ENCODE results near the gene TLK2.
A peak's percentile ranks its signal among the peaks of the same experiment; 100 is the strongest.
"Not testable (repeated sequence)": the region's sequence is repeated elsewhere in the genome, so short reads cannot be mapped to it uniquely, and the experiment has no call there.

The TLK2 gene

GRCh38 chr17:62536557-62536956 lies 57.9 kb downstream of the TLK2 start:
- not testable (repeated sequence) for DNase-seq; H3K27me3 ChIP-seq (ENCODE audit: insufficient read depth, low read depth, severe bottlenecking); H3K4me3 ChIP-seq (ENCODE audit: low read depth, low read length); H3K27ac ChIP-seq; H3K36me3 ChIP-seq; H3K9me3 ChIP-seq (ENCODE audit: severe bottlenecking)

- not testable (repeated sequence) for H3K27ac ChIP-seq; H3K36me3 ChIP-seq; H3K27me3 ChIP-seq (ENCODE audit: insufficient read depth, low read depth, severe bottlenecking); DNase-seq; H3K9me3 ChIP-seq (ENCODE audit: severe bottlenecking); H3K4me3 ChIP-seq (ENCODE audit: low read depth, low read length)
These were observed 62.4 kb downstream of the TLK2 start for GRCh38 chr17:62541073-62541472.

- not testable (repeated sequence) for DNase-seq; H3K36me3 ChIP-seq; H3K27ac ChIP-seq; H3K27me3 ChIP-seq (ENCODE audit: insufficient read depth, low read depth, severe bottlenecking); H3K4me3 ChIP-seq (ENCODE audit: low read depth, low read length); H3K9me3 ChIP-seq (ENCODE audit: severe bottlenecking)
These were observed 64.7 kb downstream of the TLK2 start for GRCh38 chr17:62543278-62543775.

GRCh38 chr17:62546066-62546465 lies 67.4 kb downstream of the TLK2 start:
- not testable (repeated sequence) for H3K27ac ChIP-seq; H3K27me3 ChIP-seq (ENCODE audit: insufficient read depth, low read depth, severe bottlenecking); H3K9me3 ChIP-seq (ENCODE audit: severe bottlenecking); H3K36me3 ChIP-seq; H3K4me3 ChIP-seq (ENCODE audit: low read depth, low read length); DNase-seq

- H3K4me3 ChIP-seq (ENCODE audit: low read depth, low read length); H3K27me3 ChIP-seq (ENCODE audit: insufficient read depth, low read depth, severe bottlenecking); H3K36me3 ChIP-seq; H3K9me3 ChIP-seq (ENCODE audit: severe bottlenecking): not testable (repeated sequence)
- H3K27ac ChIP-seq, result peak overlapping the region; percentile 26; the same call in 1 of the 2 replicates
- peak; percentile 32; the same call in 1 of the 2 replicates for TF ChIP-seq CTCF (IDR thresholded peaks at IDR 0.05; ENCODE audit: low read depth, low read length)
- peak; percentile 45 for DNase-seq
These were observed 74.4 kb downstream of the TLK2 start for GRCh38 chr17:62552851-62553659.

- H3K36me3 ChIP-seq, result peaks cover 28% of the 10 kb centered on the region
- not testable (repeated sequence) for H3K4me3 ChIP-seq (ENCODE audit: low read depth, low read length); H3K9me3 ChIP-seq (ENCODE audit: severe bottlenecking); H3K27me3 ChIP-seq (ENCODE audit: insufficient read depth, low read depth, severe bottlenecking); H3K27ac ChIP-seq; DNase-seq
These were observed 78.9 kb downstream of the TLK2 start for GRCh38 chr17:62557532-62557931.

- peaks cover 39% of the 10 kb centered on the region for H3K36me3 ChIP-seq
- H3K27me3 ChIP-seq (ENCODE audit: insufficient read depth, low read depth, severe bottlenecking); H3K4me3 ChIP-seq (ENCODE audit: low read depth, low read length); H3K9me3 ChIP-seq (ENCODE audit: severe bottlenecking); H3K27ac ChIP-seq; DNase-seq: not testable (repeated sequence)
These were observed 80.3 kb downstream of the TLK2 start for GRCh38 chr17:62558941-62559340.

GRCh38 chr17:62560971-62561370 lies 82.3 kb downstream of the TLK2 start:
- not testable (repeated sequence) for DNase-seq; H3K9me3 ChIP-seq (ENCODE audit: severe bottlenecking); H3K27ac ChIP-seq; H3K27me3 ChIP-seq (ENCODE audit: insufficient read depth, low read depth, severe bottlenecking); H3K4me3 ChIP-seq (ENCODE audit: low read depth, low read length)
- H3K36me3 ChIP-seq, result peaks cover 51% of the 10 kb centered on the region

- no peak for TF ChIP-seq CTCF (IDR thresholded peaks at IDR 0.05; ENCODE audit: low read depth, low read length)
- no peak for DNase-seq
- Histone ChIP-seq H3K9me3 (ENCODE audit: severe bottlenecking) (no peaks in the 10 kb centered on the region), H3K4me3 (ENCODE audit: low read depth, low read length) (no peak overlapping the region), H3K36me3 (peaks cover 64% of the 10 kb centered on the region), H3K27me3 (ENCODE audit: insufficient read depth, low read depth, severe bottlenecking) (no peaks in the 10 kb centered on the region), H3K27ac (no peak overlapping the region)
These were observed 84.0 kb downstream of the TLK2 start for GRCh38 chr17:62562656-62563055.

All from WERI-Rb-1 (cell line).